H9 (cell line): ENCODE data around the gene NAV1. TPM values are rescaled to one million over a fixed set of nuclear protein-coding genes. Genes with fewer than 3 reads are reported as not detected.

Experiments
- DNase-seq: peaks from one replicate; pipeline ENCODE4 v3.0.0-alpha.2; 2017
- H2AFZ ChIP-seq: one replicate; pipeline ENCODE4 v1.6.1; 2013; ENCODE audit warnings: mild to moderate bottlenecking, low read length, control low read depth, moderate library complexity
- H2AK5ac ChIP-seq: 2 replicates; pipeline ENCODE4 v1.6.1; 2013; ENCODE audit warnings: low read length, control low read depth, mixed read lengths; ENCODE audit not compliant: insufficient read length
- H2BK120ac ChIP-seq: one replicate; pipeline ENCODE4 v1.6.1; 2013; ENCODE audit warnings: low read depth, mild to moderate bottlenecking, low read length, control low read depth, inconsistent platforms; ENCODE audit not compliant: poor library complexity, severe bottlenecking
- H2BK12ac ChIP-seq: 2 replicates; pipeline ENCODE4 v1.6.1; 2013; ENCODE audit warnings: low read length, control low read depth, mixed read lengths, low read depth; ENCODE audit not compliant: insufficient read length
- H2BK15ac ChIP-seq: 2 replicates; pipeline ENCODE4 v1.6.1; 2013; ENCODE audit warnings: low read depth, low read length, control low read depth
- H2BK20ac ChIP-seq: one replicate; pipeline ENCODE4 v1.6.1; 2013; ENCODE audit warnings: low read depth, mild to moderate bottlenecking, low read length, control low read depth, inconsistent platforms; ENCODE audit not compliant: poor library complexity, severe bottlenecking
- H2BK5ac ChIP-seq: 2 replicates; pipeline ENCODE4 v1.6.1; 2013; ENCODE audit warnings: low read length, control low read depth, mixed read lengths; ENCODE audit not compliant: insufficient read length
- H3K14ac ChIP-seq: 2 replicates; pipeline ENCODE4 v1.6.1; 2013; ENCODE audit warnings: low read length, control low read depth; ENCODE audit not compliant: insufficient read depth
- H3K18ac ChIP-seq: 2 replicates; pipeline ENCODE4 v1.6.1; 2013; ENCODE audit warnings: low read depth, mild to moderate bottlenecking, mixed read lengths, low read length, control low read depth; ENCODE audit not compliant: insufficient read length
- H3K23ac ChIP-seq: 2 replicates; pipeline ENCODE4 v1.6.1; 2013; ENCODE audit warnings: low read length, control low read depth, mixed read lengths, low read depth; ENCODE audit not compliant: insufficient read length
- H3K23me2 ChIP-seq: 2 replicates; pipeline ENCODE4 v1.6.1; 2013; ENCODE audit warnings: low read depth, mild to moderate bottlenecking, mixed read lengths, low read length, control low read depth; ENCODE audit not compliant: insufficient read length, poor library complexity, severe bottlenecking
- H3K27ac ChIP-seq: 2 replicates; pipeline ENCODE4 v1.5.1; 2013; ENCODE audit warnings: low read length, control low read depth, mixed read lengths, low read depth; ENCODE audit not compliant: insufficient read length
- H3K27me3 ChIP-seq: 2 replicates; pipeline ENCODE4 v1.6.1; 2013; ENCODE audit warnings: low read length, control low read depth, inconsistent platforms; ENCODE audit not compliant: insufficient read depth
- H3K4ac ChIP-seq: 2 replicates; pipeline ENCODE4 v1.6.1; 2013; ENCODE audit warnings: low read depth, mild to moderate bottlenecking, control low read depth, inconsistent platforms, low read length, moderate library complexity
- H3K4me1 ChIP-seq: 2 replicates; pipeline ENCODE4 v1.6.1; 2013; ENCODE audit warnings: low read length, control low read depth, inconsistent platforms; ENCODE audit not compliant: insufficient read depth
- H3K4me2 ChIP-seq: 2 replicates; pipeline ENCODE4 v1.6.1; 2013; ENCODE audit warnings: low read length, control low read depth, mixed read lengths; ENCODE audit not compliant: insufficient read length, insufficient read depth
- H3K56ac ChIP-seq: 2 replicates; pipeline ENCODE4 v1.6.1; 2013; ENCODE audit warnings: low read depth, mild to moderate bottlenecking, mixed read lengths, low read length, control low read depth; ENCODE audit not compliant: insufficient read length
- H3K79me1 ChIP-seq: 2 replicates; pipeline ENCODE4 v1.6.1; 2013; ENCODE audit warnings: low read depth, mild to moderate bottlenecking, moderate library complexity, low read length, control low read depth, inconsistent platforms; ENCODE audit not compliant: insufficient read depth, poor library complexity, severe bottlenecking
- H3K79me2 ChIP-seq: 2 replicates; pipeline ENCODE4 v1.6.1; 2013; ENCODE audit warnings: low read length, control low read depth, inconsistent platforms; ENCODE audit not compliant: insufficient read depth
- H3K9ac ChIP-seq: 2 replicates; pipeline ENCODE4 v1.6.1; 2013; ENCODE audit warnings: low read length, control low read depth, mixed read lengths; ENCODE audit not compliant: insufficient read length; ENCODE audit errors: extremely low read depth
- H3K9me3 ChIP-seq: one replicate; pipeline ENCODE4 v1.6.1; 2013; ENCODE audit warnings: low read depth, low read length, inconsistent platforms; ENCODE audit not compliant: control insufficient read depth
- H3T11ph ChIP-seq: one replicate; pipeline ENCODE4 v1.6.1; 2013; ENCODE audit warnings: mild to moderate bottlenecking, low read length, control low read depth, inconsistent platforms
- H4K20me1 ChIP-seq: one replicate; pipeline ENCODE4 v1.6.1; 2013; ENCODE audit not compliant: control insufficient read depth, insufficient read length, insufficient read depth
- H4K5ac ChIP-seq: 2 replicates; pipeline ENCODE4 v1.6.1; 2013; ENCODE audit warnings: low read depth, mild to moderate bottlenecking, mixed read lengths, low read length, control low read depth; ENCODE audit not compliant: insufficient read length
- H4K8ac ChIP-seq: replicated peaks from 2 replicates; pipeline ENCODE4 v1.6.1; 2013; ENCODE audit warnings: low read length, control low read depth, mixed read lengths, low read depth; ENCODE audit not compliant: insufficient read length
- H4K91ac ChIP-seq: 2 replicates; pipeline ENCODE4 v1.6.1; 2013; ENCODE audit warnings: low read depth, mild to moderate bottlenecking, moderate library complexity, mixed read lengths, low read length, control low read depth; ENCODE audit not compliant: insufficient read length
- H3K27ac Mint-ChIP-seq, 3 experiments: 2 replicates in 2 of 3; 3 replicates in 1 of 3; pipeline ENCODE4 v1.8.0; 2020 to 2021; ENCODE audit warnings: mixed read lengths in 3 of 3, mild to moderate bottlenecking in 1 of 3, moderate library complexity in 1 of 3
- H3K27me3 Mint-ChIP-seq: 2 replicates; pipeline ENCODE4 v1.8.0; 2021; ENCODE audit warnings: low read depth, mild to moderate bottlenecking, moderate library complexity, mixed read lengths
- H3K36me3 Mint-ChIP-seq, 3 experiments: 2 replicates in 2 of 3; 3 replicates in 1 of 3; pipeline ENCODE4 v1.8.0; 2020 to 2021; ENCODE audit warnings: low read depth in 3 of 3, mixed read lengths in 3 of 3; ENCODE audit not compliant: insufficient read depth in 1 of 3
- H3K4me1 Mint-ChIP-seq, 2 experiments: 2 replicates each; pipeline ENCODE4 v1.8.0; 2020; ENCODE audit warnings: mixed read lengths in 2 of 2
- H3K4me3 Mint-ChIP-seq, 2 experiments: 2 replicates in 1 of 2; 3 replicates in 1 of 2; pipeline ENCODE4 v1.8.0; 2020 to 2021; ENCODE audit warnings: mild to moderate bottlenecking in 2 of 2, mixed read lengths in 2 of 2, moderate library complexity in 1 of 2
- H3K9me3 Mint-ChIP-seq, 2 experiments: 2 replicates in 1 of 2; 3 replicates in 1 of 2; pipeline ENCODE4 v1.8.0; 2020; ENCODE audit warnings: mild to moderate bottlenecking in 2 of 2, mixed read lengths in 2 of 2, moderate library complexity in 1 of 2
- CTCF ChIP-seq: fragments of 200-600 bp; sonication (generic); conservative IDR thresholded peaks from 3 replicates; pipeline ENCODE4 v1.8.0; 2021; ENCODE audit warnings: antibody characterized with exemption, mild to moderate bottlenecking
- WGBS: extraction: QIAGEN DNeasy Blood & Tissue Kit; methylation state at CpG from one replicate; pipeline ENCODE4 v1.1.7; 2013; ENCODE audit warnings: missing lambda C conversion rate, low lambda C conversion rate, mixed read lengths; ENCODE audit not compliant: insufficient read length; ENCODE audit errors: extremely low coverage; 5-methylcytosine and 5-hydroxymethylcytosine counted together
- total RNA-seq: library from RNA; stranded (reverse); gene quantifications from 2 replicates; pipeline ENCODE4 v1.2.1, GENCODE V29; 2021

The NAV1 gene
- total RNA-seq, 1 experiment from 2014 or later, result 20.5 TPM

GRCh38 chr1:201501144-201501543 lies 37.8 kb upstream of the NAV1 start:
- no peaks in the 10 kb centered on the region for H3K36me3 Mint-ChIP-seq
- H2BK20ac ChIP-seq, result no peak overlapping the region
- H2AFZ ChIP-seq, result no peak overlapping the region
- H3K27ac Mint-ChIP-seq, result peak overlapping the region in 2 of 3 experiments; percentile 90 to 91; a peak in 3 of 7 replicates
- no peak overlapping the region for H3K9ac ChIP-seq
- H2AK5ac ChIP-seq, result peak overlapping the region; percentile 0
- no peak overlapping the region for H3K56ac ChIP-seq
- no peak overlapping the region for H3T11ph ChIP-seq
- peak overlapping the region; percentile 7; the same call in 1 of the 2 replicates for H3K14ac ChIP-seq
- no peak overlapping the region for H3K4me2 ChIP-seq
- H3K27me3 Mint-ChIP-seq, result peaks cover 2% of the 10 kb centered on the region
- WGBS, result no CpG with 5 or more reads among the region's 8 CpGs
- H3K4me1 Mint-ChIP-seq, result peaks cover 42 to 60% of the 10 kb centered on the region in 2 experiments
- H4K8ac ChIP-seq, result no peak overlapping the region
- H3K27ac ChIP-seq, result no peak overlapping the region
- H3K27me3 ChIP-seq, result no peaks in the 10 kb centered on the region
- no peak for DNase-seq
- no peak overlapping the region for H3K23ac ChIP-seq
- H2BK120ac ChIP-seq, result peak overlapping the region; percentile 8
- H3K4me3 Mint-ChIP-seq, result no peak overlapping the region
- H2BK5ac ChIP-seq, result no peak overlapping the region
- no peak for TF ChIP-seq CTCF
- H3K4ac ChIP-seq, result no peak overlapping the region
- H4K91ac ChIP-seq, result no peak overlapping the region
- H3K18ac ChIP-seq, result peak overlapping the region; percentile 65
- H3K79me2 ChIP-seq, result no peaks in the 10 kb centered on the region
- H2BK12ac ChIP-seq, result peak overlapping the region; percentile 40
- no peaks in the 10 kb centered on the region for H4K20me1 ChIP-seq
- no peak overlapping the region for H2BK15ac ChIP-seq
- H3K79me1 ChIP-seq, result no peaks in the 10 kb centered on the region
- H3K23me2 ChIP-seq, result no peaks in the 10 kb centered on the region
- peaks cover 8% of the 10 kb centered on the region for H3K4me1 ChIP-seq
- no peaks in the 10 kb centered on the region for H3K9me3 Mint-ChIP-seq
- no peak overlapping the region for H4K5ac ChIP-seq
- no peaks in the 10 kb centered on the region for H3K9me3 ChIP-seq
